HG03432 (cell line): ENCODE measurements around the gene ELN.
"Not testable (repeated sequence)": the region's sequence is repeated elsewhere in the genome, so short reads cannot be mapped to it uniquely, and the experiment has no call there.

Source experiments
- ATAC-seq: cut with Tn5 transposase; IDR thresholded peaks from one replicate; pipeline ENCODE4 v1.9.1; 2021; ENCODE audit warnings: mild to moderate bottlenecking, moderate library complexity; ENCODE audit not compliant: unreplicated experiment

Gene ELN

DNA sequence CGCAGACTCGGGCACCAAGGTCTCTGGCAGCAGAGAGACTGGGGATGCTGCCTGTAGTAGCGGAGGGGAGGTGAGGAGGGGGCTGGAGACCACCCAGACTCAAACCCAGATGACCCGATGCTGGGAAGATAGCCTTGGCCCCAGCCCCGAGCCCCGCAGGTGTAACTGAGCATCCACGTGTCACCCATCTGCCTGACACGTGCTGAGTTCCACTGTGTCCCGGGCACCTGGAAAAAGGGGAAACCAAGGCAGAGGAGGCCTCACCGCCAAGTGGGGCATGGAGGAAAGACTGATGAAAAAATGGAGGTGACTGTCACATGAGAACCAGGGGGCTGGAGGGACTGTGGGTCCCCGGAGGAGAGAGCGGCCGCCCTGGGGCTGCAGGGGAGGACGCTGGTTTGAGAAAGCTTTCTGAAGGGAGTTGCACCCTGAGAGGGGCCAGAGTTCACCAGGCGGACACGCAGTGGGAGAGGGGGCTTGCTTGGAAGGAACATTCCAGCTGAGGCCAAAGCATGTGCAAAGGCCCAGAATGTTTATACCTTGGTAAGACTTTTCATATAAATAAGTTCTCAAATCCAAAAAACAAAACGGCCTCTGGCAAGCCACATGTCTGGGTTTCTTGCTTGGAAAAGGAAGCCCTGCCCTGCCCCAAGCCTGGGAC is 27.4 kb upstream of the ELN start:
- ATAC-seq, result no peak

DNA sequence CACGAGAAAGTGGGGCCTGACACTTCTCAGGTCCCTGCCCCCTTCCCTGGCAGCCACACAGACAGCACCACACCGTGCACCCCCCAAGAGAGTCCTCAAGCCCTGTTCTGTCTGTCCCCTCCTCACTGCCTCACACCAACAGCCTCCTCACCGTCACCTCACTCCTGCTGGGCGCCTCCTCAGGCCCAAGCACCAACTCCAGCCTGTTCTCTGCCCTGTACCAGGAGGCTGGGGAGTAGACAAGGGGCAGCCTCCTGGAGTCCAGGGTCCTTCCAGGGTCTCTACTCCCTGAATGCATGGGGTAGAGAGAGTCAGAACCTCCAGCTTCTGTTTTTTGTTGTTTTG is 26.9 kb upstream of the ELN start:
- ATAC-seq, result no peak

DNA sequence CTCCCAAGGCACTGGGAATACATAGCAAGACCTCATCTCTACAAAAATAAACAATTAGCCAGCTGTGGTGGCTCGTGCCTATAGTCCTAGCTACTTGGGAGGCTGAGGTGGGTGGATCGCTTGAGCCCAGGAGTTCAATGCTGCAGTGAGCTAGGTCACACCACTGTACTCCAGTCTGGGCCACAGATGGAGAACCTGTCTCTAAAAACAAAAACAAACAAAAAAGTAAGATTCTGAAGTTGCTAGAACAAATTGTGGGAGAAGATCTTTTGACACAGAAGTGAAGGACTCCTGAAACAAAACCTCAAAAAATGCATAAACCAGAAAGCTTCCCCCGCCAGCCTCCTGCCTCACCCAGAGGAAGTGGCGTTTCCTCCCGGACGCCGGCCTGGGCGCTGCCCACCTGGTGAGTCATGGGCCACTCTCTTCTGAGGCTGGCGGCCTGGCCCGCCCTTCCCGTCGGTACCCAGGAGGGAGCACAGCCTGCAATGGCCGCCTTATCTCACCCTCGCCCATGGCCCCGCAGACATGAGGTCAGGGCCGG is 25.4 kb upstream of the ELN start:
- ATAC-seq, result no peak

DNA sequence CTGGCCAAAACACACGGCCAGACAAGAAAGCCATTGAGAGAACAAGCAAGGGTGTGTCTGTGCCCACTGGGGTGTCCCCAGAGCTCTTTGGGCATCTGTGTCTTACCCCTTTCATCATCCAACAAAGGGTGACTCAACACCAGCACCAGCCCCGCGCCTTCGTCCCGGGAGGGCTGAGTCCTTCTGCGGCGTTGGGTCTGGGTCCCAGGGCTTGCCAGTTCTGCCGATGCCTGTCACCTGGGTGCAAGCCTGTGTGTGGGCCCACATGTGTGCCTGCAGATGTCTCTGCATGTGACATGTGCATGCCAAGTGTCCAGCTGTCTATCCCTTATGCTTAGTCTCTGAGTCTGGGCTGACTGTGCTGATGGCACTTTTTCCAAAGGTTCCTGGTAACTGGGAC is 24.4 kb upstream of the ELN start:
- ATAC-seq, result no peak

DNA sequence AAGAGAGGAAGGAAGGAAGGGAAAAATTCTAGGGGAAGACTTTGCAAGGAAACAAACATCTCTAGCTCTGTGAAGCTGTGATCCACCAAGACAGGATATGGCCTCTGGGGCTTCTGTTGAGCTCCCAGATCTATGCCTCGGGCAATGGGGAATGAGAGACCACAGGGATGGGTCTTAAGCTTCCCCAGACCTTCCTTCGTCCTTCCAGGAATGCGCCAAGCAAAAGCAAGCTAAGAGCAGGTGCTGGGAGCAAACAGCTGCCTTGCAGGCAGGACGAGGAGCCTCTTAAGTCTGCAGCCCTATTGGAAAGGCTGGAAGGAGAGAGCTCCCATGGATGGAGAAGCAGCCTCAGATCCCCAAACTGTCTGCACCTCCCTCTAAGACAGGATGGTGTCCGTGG is 21.9 kb upstream of the ELN start:
- ATAC-seq, result no peak

DNA sequence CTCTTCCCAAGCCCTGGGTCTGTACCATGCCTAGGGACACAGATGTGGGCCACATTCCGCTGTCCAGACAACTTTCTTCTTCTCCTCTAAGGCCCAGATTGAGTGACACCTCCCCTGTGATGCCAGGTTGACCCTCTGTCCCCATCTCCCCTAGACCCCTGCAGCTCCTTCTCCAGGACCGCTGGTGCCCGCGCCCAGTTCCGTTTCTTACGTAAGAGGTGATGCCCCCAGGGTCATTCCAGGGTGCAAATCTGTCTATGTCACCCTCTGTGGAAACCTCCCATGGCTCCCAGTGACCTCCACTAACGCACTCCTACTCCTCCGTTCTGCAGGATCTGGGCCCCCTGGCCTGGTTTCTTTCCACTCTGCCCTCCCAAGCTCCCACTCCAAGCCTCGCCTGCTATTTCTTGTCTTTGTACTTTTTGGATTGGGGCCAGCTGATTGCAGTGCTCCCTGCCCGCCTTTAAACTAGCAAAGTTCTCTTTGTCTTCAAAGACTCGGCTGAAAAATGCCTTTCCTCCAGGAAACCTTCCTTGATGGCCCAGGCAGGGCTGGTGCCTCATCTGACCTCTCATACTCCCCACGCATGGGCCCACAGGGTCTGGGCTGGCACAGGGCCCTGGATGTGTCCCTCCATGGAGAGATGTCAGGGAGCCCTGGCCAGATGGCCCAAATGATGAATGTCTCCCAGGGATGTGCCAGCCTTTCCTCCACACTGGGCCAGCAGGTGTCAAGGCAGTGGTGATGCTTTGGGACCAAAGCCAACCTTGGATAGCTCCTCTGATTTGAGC is 21.3 kb upstream of the ELN start:
- ATAC-seq, result no peak

DNA sequence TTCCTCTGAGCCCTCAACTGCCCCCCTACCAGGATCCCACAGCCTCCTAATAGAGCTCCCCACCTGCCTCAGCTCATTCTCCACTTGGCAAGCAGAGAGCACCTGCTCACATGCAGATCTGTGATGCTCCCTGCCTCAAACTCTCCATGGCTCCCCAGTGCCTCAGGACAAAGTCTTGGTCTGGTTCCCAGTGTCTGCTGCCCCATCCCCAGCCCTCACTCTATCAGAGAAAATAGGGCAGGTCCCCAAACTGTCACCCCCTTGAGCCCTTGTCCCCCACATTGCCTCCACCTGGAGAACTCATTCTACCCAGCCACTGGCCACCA is 20.8 kb upstream of the ELN start:
- no peak for ATAC-seq

DNA sequence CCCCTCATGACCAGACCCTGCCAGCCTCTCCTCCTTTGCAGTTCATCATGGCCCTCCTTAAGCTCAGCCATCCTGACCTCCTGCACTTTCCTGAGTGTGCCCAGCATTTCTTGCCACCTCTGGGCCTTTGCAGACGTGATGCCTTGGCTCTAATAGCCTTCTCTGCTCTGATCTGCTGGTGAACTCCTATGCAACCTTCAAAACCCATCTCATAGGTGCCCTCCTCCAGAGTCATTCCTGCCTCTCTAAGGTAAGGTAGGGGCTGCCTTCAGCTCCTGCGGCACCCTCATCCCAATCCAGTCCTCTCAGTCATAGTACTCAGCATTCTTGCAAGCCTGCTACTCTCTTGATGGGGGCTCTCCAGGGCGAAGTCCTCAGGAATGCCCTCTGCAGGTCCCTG is 19.3 kb upstream of the ELN start:
- no peak for ATAC-seq

DNA sequence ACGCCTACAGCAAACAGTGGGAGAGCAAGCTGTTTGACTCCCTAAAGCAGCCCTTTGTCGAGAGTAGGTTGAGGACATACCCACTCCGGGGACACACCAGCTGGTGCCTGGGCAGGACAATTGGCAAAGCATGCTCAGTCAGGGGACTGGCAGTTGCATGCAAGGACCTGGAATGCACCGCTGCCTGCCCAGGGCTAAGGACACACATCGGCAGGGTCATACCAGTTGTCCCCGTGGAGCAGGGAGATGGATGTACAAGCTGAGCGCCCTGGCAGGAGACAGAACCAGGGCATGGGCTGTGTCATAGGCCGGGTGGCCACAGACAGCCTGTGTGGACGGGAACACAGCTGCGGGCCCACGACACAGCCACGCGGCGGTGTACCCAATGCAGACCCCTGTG is 18.3 kb upstream of the ELN start:
- ATAC-seq, result no peak

DNA sequence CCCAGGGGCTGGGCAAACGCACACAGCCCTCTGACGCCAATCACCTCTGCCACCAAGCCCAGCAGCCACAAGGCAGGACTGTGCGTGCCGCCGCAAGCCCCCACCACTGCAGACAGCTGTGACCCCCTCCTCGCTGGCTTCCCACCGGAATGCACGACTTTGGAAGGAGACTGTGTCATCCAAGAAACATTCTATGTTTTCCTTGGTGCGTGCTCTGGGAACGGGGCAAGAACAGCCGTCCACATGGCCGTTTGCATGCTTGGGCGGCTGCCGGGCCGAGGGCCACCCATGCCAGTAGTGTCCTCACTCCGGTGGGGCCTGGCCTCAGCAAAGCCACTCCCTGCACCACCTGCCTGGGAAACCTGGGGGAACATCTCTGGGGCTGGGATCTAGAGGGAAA is 17.6 kb upstream of the ELN start:
- no peak for ATAC-seq

DNA sequence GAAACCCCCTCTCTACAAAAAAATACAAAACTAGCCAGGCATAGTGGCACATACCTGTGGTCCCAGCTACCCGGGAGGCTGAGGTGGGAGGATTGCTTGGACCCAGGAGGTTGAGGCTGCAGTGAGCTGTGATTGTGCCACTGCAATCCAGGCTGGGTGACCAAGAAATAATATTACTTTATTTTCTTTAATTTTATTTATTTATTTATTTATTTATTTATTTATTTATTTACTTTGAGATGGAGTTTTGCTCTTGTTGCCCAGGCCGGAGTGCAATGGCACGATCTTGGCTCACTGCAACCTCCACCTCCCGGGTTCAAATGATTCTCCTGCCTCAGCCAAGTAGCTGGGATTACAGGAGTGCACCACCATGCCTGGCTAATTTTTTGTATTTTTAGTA is 16.6 kb upstream of the ELN start:
- ATAC-seq, result not testable (repeated sequence)

DNA sequence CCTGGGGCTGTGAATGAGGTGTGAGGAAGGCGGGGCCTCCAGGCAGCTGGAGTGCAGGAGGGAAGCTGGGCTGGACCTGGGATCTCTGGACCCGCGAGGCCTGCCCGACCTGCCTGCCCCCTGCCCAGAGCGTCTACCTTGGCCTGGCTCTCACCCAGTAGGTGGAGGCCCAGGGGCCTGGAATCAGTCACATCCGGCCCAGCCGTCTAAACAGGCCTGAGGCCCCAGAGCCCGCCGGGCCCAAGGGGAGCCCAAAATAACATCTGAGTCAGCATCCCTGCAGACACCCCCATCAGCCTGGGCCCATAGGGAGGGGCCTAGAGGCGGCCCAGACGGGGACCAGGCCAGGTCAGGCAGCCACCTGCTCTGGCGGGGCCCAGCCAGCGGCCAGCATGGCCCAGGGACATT is 15.1 kb upstream of the ELN start:
- ATAC-seq, result peak; percentile 97

DNA sequence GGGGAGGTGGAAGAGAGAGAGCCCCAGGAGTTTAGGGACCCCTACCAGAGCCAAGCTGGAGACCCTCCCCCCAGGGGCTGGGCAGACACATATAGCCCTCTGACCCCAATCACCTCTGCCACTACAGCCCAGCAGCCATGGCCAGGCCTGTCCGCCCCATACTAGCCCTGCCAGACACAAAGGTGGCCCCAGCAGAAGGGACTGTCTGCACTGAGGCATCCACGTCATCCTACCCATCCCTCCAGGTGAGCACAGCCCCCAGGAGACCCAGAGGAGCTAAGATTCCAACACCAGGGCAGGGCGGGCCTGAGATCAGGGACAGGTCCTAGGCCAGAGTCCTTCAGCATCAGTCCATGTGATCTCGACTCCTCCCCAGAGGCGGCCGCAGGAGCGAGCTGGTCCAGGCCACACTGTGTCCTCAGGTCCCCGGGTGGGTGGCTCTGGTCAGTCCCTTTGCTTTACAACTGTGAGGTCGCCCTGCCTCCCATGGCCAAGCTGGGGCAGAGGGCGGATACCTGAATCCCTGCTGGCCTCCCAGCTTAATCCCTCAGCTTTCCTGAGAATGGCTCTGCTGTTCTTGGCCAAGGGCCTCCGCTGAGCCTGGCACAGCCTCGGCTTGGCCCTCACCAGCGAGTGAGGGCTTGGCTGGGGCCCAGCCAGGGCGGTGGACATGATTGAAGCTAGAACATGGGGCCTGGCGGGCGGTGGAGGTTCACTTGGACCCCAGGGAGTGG is 14.3 kb upstream of the ELN start:
- ATAC-seq, result no peak

DNA sequence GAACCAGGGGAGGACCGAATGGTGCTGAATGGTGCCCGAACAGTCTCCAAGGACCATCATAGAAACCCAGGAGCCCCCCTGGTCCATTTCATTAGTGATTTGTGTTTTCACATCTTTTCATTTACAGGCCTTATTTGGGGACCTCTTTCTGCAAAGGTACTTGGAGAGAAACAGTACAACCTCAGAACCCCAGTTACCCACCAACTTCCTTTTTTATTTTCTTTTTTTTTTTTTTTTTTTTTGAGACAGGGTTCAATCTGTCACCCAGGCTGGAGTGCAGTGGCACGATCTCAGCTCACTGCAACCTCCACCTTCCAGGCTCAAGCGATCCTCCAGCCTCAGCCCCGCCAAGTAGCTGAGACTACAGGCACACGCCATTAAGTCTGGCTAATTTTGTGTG is 13.0 kb upstream of the ELN start:
- no peak for ATAC-seq

DNA sequence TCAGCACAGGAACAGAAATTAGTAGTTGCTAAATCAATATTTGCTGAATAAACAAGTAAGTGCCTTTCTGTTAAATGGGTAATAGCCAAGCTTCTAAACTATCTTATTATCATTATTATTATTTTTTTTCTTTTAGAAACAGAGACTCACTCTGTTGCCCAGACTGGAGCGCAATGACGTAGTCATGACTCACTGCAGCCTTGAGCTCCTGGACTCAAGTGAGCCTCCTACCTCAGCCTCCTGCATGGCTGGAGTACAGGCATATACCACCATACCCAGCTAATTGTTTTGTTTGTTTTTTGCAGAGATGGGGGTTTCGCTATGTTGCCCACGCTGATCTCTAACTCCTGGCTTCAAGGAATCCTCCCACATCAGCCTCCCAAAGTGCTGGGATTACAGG is 12.3 kb upstream of the ELN start:
- ATAC-seq, result no peak

DNA sequence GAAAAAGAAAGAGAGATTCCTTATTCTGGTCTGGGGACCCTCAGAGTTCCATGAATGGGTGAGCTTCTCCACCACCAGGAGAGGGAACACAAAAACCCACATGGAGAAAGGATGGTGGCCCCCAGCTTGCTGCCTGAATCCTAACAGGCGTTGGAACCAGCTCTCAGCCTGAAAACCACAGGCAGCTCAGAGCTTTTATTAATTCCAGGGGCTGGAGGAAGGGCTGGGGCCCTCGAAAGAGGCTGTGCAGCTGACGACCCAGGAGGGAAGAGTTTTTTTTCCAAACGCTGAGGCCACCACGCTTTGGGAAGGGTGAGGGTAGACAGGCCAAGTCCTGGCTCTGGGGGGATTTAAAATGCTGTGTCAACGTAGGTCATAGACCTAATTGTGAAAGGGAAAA is 10.8 kb upstream of the ELN start:
- ATAC-seq, result no peak

DNA sequence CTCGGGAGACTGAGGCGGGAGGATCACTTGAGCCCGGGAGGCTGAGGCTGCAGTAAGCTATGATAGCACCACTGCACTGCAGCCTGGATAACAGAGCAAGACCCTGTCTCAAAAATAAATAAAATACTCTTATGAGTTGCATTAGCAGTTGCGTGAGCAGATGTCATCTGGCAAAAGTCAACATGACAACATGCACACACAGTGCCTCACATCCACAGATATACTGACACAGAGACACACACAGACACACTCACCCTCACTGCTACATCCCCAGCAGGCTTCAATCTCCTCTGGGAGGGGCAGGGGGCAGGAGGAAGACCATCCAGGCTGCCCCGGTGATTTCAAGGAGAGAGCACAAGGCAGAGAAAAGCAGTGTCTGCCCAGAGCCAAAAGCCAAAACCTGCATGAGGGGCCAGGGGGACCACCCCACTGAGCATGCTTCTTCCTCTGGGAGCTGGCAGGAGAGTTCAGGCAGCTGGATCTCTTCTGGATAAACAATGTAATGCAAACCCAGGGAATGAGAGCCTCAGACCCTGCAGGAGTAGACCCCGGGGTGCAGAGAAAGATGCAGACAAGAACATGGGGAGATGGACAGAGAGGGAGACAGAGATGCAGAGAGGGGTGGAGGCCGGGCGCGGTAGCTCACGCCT is 9.6 kb upstream of the ELN start:
- no peak for ATAC-seq

DNA sequence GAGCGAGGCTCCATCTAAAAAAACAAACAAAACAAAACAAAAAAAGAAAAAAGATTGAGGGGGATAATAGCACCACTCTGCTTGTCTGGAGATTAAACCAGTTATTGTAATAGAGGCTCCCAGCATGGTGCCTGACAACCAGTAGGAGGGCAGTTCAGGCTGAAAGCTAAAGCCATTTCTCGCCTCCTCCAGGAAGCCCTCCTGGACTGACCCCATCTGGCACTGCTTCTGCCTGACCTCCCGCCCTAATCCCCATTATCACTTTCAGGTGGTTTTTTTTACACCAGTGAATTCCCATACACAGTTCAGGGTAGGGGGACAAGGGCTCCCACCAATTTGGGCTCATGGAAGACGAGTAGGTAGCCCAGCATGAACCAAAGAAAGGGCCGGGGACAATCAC is 8.8 kb upstream of the ELN start:
- ATAC-seq, result no peak

DNA sequence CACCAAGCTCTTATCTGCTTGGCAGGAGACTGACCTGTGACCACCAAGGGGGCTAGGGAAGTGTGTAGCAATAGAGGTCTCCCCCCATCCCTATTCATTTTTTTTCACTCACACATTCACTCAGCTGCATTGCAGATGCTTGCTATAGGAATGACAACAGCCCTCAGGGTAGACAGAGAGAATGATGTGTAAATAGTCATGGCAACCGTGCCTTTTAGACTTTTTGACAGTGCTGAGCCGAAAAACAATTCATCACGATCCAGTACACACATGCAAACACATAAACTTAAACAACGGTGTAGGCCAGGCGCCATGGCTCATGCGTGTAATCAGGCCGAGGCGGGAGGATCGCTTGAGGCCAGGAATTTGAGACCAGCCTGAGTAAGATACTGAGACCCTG is 7.6 kb upstream of the ELN start:
- no peak for ATAC-seq

DNA sequence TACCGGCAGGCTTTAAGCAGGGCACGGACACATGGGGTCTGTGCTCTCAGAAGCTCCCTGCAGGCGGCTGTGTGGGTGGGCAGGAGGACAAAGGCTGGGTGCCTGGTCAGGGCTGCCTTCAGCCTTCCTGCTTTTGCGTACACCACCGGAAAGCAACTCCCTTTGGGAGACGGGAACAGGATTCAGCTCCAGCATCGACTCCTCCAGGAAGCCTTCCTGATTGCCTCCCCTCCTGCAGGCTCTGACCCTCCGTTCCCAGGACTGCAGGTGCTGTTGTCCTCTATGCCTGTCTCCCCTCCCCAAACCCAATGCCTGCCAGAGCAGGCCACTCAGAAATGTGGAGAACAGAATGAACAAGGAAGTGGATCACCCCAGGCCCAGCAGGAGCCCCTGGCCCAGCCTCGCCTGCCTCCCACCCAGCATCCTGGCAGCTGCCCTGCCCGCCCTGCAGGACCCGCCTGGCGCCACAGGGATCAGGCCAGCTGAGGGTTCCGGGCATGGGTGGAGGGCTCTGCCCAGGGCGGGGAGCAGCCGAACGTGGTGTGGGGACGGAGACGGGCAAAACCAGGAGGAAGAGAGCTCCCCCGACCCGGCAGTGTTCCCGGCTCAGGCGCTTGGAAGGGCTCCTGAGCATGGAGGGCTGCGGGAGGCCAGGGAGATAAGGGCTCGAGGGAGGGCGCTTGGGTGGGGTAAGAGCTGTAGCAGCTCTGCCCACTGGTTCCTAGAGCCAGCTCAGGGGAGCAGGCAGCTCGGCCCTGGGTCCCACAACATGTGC is 6.2 kb upstream of the ELN start:
- ATAC-seq, result no peak

DNA sequence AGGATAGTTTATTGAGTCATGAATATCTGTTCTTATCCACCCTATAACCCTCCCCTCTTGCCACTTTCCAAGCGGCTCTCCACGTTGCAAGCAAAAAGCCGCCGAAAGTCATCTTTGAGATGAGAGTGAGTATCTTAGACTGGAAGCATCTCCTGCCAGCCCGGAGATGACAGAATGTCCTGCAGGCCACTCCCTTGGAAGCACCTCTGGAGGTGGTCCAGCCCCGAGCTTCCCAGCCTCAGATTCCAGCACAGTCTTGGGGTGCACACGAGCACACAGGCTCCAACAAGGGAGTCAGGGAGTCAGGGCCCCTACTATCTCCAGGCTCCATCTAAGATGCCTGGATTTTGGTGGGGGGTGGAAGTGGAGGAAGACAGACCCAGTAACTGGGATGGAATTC is 5.5 kb upstream of the ELN start:
- no peak for ATAC-seq
